ENCODE measurements around the gene DPYD.

The DPYD gene

GRCh38 chr1:97094247-97094972 lies 826.4 kb downstream of the DPYD start:
- DNase-seq (ENCODE audit: low read depth in 3 of 3), result no peak

GRCh38 chr1:97093741-97094140 lies 827.1 kb downstream of the DPYD start:
- DNase-seq (ENCODE audit: low read depth in 3 of 3), result no peak

GRCh38 chr1:97092824-97093223 lies 828.0 kb downstream of the DPYD start:
- no peak for DNase-seq (ENCODE audit: low read depth in 3 of 3)

GRCh38 chr1:97091679-97092078 lies 829.2 kb downstream of the DPYD start:
- DNase-seq (ENCODE audit: low read depth in 3 of 3), result no peak

GRCh38 chr1:97091263-97091662 lies 829.6 kb downstream of the DPYD start:
- DNase-seq (ENCODE audit: low read depth in 3 of 3), result no peak

- no peak for DNase-seq (ENCODE audit: low read depth in 3 of 3)
Measured at GRCh38 chr1:97090725-97091124, 830.1 kb downstream of the DPYD start.

GRCh38 chr1:97089173-97089572 lies 831.7 kb downstream of the DPYD start:
- no peak for DNase-seq (ENCODE audit: low read depth in 3 of 3)

GRCh38 chr1:97088391-97088790 lies 832.4 kb downstream of the DPYD start:
- DNase-seq (ENCODE audit: low read depth in 3 of 3), result no peak

GRCh38 chr1:97084546-97084945 lies 836.3 kb downstream of the DPYD start:
- DNase-seq (ENCODE audit: low read depth in 3 of 3), result no peak

- no peak for DNase-seq (ENCODE audit: low read depth in 3 of 3)
Measured at GRCh38 chr1:97082160-97082848, 838.5 kb downstream of the DPYD start.

- DNase-seq (ENCODE audit: low read depth in 3 of 3), result no peak
Measured at GRCh38 chr1:97078872-97079271, 842.0 kb downstream of the DPYD start.

- no peak for DNase-seq (ENCODE audit: low read depth in 3 of 3)
Measured at GRCh38 chr1:97077221-97077620, 843.6 kb downstream of the DPYD start.

GRCh38 chr1:97074771-97075170 lies 846.1 kb downstream of the DPYD start:
- no peak for DNase-seq (ENCODE audit: low read depth in 3 of 3)

- no peak for DNase-seq (ENCODE audit: low read depth in 3 of 3)
Measured at GRCh38 chr1:97073936-97074335, 846.9 kb downstream of the DPYD start.

GRCh38 chr1:97073169-97073568 lies 847.7 kb downstream of the DPYD start:
- no peak for DNase-seq (ENCODE audit: low read depth in 3 of 3)

- DNase-seq (ENCODE audit: low read depth in 3 of 3), result no peak
Measured at GRCh38 chr1:97071173-97071572, 849.7 kb downstream of the DPYD start.

GRCh38 chr1:97070376-97070775 lies 850.5 kb downstream of the DPYD start:
- no peak for DNase-seq (ENCODE audit: low read depth in 3 of 3)

GRCh38 chr1:97069312-97069711 lies 851.5 kb downstream of the DPYD start:
- no peak for DNase-seq (ENCODE audit: low read depth in 3 of 3)

- no peak for DNase-seq (ENCODE audit: low read depth in 3 of 3)
Measured at GRCh38 chr1:97066860-97067259, 854.0 kb downstream of the DPYD start.

- DNase-seq (ENCODE audit: low read depth in 3 of 3), result no peak
Measured at GRCh38 chr1:97063532-97063931, 857.3 kb downstream of the DPYD start.

GRCh38 chr1:97061604-97062003 lies 859.2 kb downstream of the DPYD start:
- no peak for DNase-seq (ENCODE audit: low read depth in 3 of 3)

- DNase-seq (ENCODE audit: low read depth in 3 of 3), result no peak
Measured at GRCh38 chr1:97056386-97056785, 864.4 kb downstream of the DPYD start.

GRCh38 chr1:97053268-97053667 lies 867.6 kb downstream of the DPYD start:
- no peak for DNase-seq (ENCODE audit: low read depth in 3 of 3)

GRCh38 chr1:97051823-97052222 lies 869.0 kb downstream of the DPYD start:
- no peak for DNase-seq (ENCODE audit: low read depth in 3 of 3)
